Fibroblast of villous mesenchyme (primary cell): ENCODE data around the gene CRMP1. TPM values are rescaled to one million over a fixed set of nuclear protein-coding genes. Genes with fewer than 3 reads are reported as not detected.

ENCODE experiments used
- DNase-seq: peaks from one replicate; pipeline ENCODE4 v3.0.0-alpha.2; 2010; ENCODE audit warnings: low read depth
- H3K4me3 ChIP-seq: 2 replicates; pipeline ENCODE4 v1.5.1; 2011; ENCODE audit warnings: low read depth, mild to moderate bottlenecking, low read length
- small RNA-seq: library from RNA; depleted of rRNA; stranded (forward); fragments of <200 nt; gene quantifications from one replicate; pipeline ENCODE3, GENCODE V24; 2012
- total RNA-seq: library from RNA; depleted of rRNA; stranded (reverse); fragments of >200 nt; gene quantifications from 2 replicates; pipeline ENCODE4 v1.2.3, GENCODE V29; 2012
- TF ChIP-seq, protein P1 (sequence below): IDR thresholded peaks from 2 replicates; pipeline ENCODE4 v1.5.1; 2012; ENCODE audit warnings: low read depth, mild to moderate bottlenecking, low read length; ENCODE audit not compliant: insufficient read depth

Gene CRMP1
- total RNA-seq, 1 donor: under 0.01 TPM

- TF ChIP-seq, protein P1, sequence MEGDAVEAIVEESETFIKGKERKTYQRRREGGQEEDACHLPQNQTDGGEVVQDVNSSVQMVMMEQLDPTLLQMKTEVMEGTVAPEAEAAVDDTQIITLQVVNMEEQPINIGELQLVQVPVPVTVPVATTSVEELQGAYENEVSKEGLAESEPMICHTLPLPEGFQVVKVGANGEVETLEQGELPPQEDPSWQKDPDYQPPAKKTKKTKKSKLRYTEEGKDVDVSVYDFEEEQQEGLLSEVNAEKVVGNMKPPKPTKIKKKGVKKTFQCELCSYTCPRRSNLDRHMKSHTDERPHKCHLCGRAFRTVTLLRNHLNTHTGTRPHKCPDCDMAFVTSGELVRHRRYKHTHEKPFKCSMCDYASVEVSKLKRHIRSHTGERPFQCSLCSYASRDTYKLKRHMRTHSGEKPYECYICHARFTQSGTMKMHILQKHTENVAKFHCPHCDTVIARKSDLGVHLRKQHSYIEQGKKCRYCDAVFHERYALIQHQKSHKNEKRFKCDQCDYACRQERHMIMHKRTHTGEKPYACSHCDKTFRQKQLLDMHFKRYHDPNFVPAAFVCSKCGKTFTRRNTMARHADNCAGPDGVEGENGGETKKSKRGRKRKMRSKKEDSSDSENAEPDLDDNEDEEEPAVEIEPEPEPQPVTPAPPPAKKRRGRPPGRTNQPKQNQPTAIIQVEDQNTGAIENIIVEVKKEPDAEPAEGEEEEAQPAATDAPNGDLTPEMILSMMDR: no peak
- no peak for DNase-seq
- H3K4me3 ChIP-seq: no peak overlapping the region
Observed at GRCh38 chr4:5776510-5776909, 116.4 kb downstream of the CRMP1 start.

DNA sequence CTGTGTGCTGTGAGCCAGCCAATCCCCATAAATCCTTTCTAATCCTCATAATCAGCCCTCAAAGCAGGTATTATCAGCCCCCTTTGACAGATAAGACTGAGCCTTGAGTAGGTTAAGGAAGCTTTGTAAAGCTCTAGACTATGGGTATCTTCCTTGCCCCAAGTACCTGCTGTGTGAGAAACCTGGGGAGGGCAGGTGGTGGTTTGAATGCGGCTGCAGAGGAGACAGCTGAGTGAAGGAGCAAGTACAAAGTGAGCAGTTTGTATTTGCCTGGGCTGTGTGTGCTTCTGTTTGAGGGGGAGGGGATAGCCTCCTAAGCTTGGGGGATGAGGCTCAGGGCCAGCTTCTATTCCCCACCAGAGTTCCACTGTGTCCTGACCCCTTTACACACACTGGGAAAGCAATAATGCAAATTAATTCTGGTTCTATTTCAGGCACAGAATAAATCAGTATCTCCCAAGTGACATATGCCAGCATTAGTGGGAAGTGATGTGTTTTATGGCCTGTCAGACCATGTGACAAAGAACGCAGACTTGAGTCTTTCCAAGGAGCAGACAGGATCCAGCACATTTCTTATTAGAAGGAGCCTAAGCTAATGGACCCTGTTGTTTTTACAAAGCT, 118.4 kb downstream of the CRMP1 start:
- H3K4me3 ChIP-seq: no peak overlapping the region
- DNase-seq: no peak
- TF ChIP-seq, protein P1: no peak

DNA sequence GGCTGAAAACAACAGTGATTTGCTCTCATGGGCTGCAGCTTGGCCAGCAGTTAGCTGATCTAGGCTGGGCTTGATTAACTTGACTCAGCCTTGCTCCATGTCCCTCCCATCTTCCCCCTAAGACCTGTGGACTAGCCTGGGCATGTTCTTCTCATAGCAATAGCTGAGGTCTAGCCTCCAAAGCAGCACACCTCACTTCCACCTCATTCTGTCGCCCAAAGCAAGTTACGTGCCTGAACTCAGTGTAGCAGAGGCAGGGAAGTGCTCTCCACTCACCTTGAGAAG, 119.7 kb downstream of the CRMP1 start:
- peak; percentile 24 for DNase-seq
- TF ChIP-seq, protein P1: no peak
- no peak overlapping the region for H3K4me3 ChIP-seq

- TF ChIP-seq, protein P1: no peak
Observed at GRCh38 chr4:5772528-5773270, 120.2 kb downstream of the CRMP1 start.

More at GRCh38 chr4:5772528-5773270, 120.2 kb downstream of the CRMP1 start:
- H3K4me3 ChIP-seq: no peak overlapping the region
- DNase-seq: no peak

Small RNA genes lying within 50 kb of the gene (small RNA-seq; reads per million reads assigned to genes)
- not detected for gene MIR378D1

Other genes starting within 250 kb of the CRMP1 start
- 9.9 and 11.9 TPM in 2 replicates for gene EVC2, start 184.5 kb downstream of the CRMP1 start, total RNA-seq
- gene EVC, start 181.9 kb downstream of the CRMP1 start, total RNA-seq: 35.0 and 54.4 TPM in 2 replicates
- not detected in 2 replicates for gene C4orf50, start 125.3 kb upstream of the CRMP1 start, total RNA-seq